Thoracic aorta (tissue), 2 donors: ENCODE results near the gene USP28. TPM values are rescaled to one million over a fixed set of nuclear protein-coding genes. Genes with fewer than 3 reads are reported as not detected.
"Not testable (repeated sequence)": the region's sequence is repeated elsewhere in the genome, so short reads cannot be mapped to it uniquely, and the experiment has no call there.

Experiments
- ATAC-seq: fragments of 150-250 bp; one replicate; pipeline ENCODE4 v1.8.0; 2017; ENCODE audit warnings: low read depth; ENCODE audit not compliant: insufficient number of reproducible peaks, low FRiP score
- DNase-seq: peaks from one replicate; pipeline ENCODE4 v3.0.0-alpha.2; 2020; ENCODE audit warnings: low spot score
- H3K27ac ChIP-seq, 2 donors: fragments of 200-600 bp; sonication (generic); 1 replicate in 1 of 2; 2 replicates in 1 of 2; pipeline ENCODE4 v1.5.1; 2016; ENCODE audit warnings: mild to moderate bottlenecking in 2 of 2, moderate library complexity in 2 of 2
- H3K27me3 ChIP-seq: fragments of 200-600 bp; sonication (generic); replicated peaks from 2 replicates; pipeline ENCODE4 v1.6.0; 2016; ENCODE audit warnings: mild to moderate bottlenecking; ENCODE audit not compliant: insufficient read depth
- H3K36me3 ChIP-seq: fragments of 200-600 bp; sonication (generic); one replicate; pipeline ENCODE4 v1.5.1; 2016
- H3K4me1 ChIP-seq, 2 donors: fragments of 200-600 bp; sonication (generic); 1 replicate in 1 of 2; 2 replicates in 1 of 2; pipeline versions ENCODE4 v1.5.1 to v1.6.0; 2016; ENCODE audit warnings: low read depth in 2 of 2, mild to moderate bottlenecking in 1 of 2; ENCODE audit not compliant: control insufficient read depth in 1 of 2
- H3K4me3 ChIP-seq: fragments of 200-600 bp; sonication (generic); 2 replicates; pipeline ENCODE4 v1.5.1; 2016; ENCODE audit warnings: mild to moderate bottlenecking
- H3K9me3 ChIP-seq: fragments of 200-600 bp; sonication (generic); 2 replicates; pipeline ENCODE4 v1.5.1; 2016
- CTCF ChIP-seq: fragments of 200-600 bp; sonication (generic); IDR thresholded peaks from one replicate; pipeline ENCODE4 v1.5.1; 2019; ENCODE audit warnings: antibody characterized with exemption
- total RNA-seq, 2 donors: library from RNA; depleted of rRNA; stranded (reverse); fragments of >200 nt; gene quantifications; one replicate each; pipeline versions ENCODE4 v1.1.0 to v1.2.3, GENCODE V29; 2016

USP28 gene
- total RNA-seq, 2 donors from 2014 or later = 16.7 to 42.2 TPM

GRCh38 chr11:113884361-113884836 is 9.0 kb upstream of the USP28 start:
- H3K9me3 ChIP-seq = no peaks in the 10 kb centered on the region
- no peak overlapping the region for H3K27ac ChIP-seq
- TF ChIP-seq CTCF = no peak
- no peak for ATAC-seq
- no peaks in the 10 kb centered on the region for H3K27me3 ChIP-seq
- no peaks in the 10 kb centered on the region for H3K36me3 ChIP-seq
- no peaks in the 10 kb centered on the region for H3K4me1 ChIP-seq
- DNase-seq = no peak
- no peak overlapping the region for H3K4me3 ChIP-seq

- Histone ChIP-seq H3K36me3 (no peaks in the 10 kb centered on the region), H3K4me1 (no peaks in the 10 kb centered on the region), H3K4me3 (no peak overlapping the region), H3K27ac (no peak overlapping the region), H3K9me3 (no peaks in the 10 kb centered on the region), H3K27me3 (no peaks in the 10 kb centered on the region)
- DNase-seq (no peak), ATAC-seq (no peak)
- no peak for TF ChIP-seq CTCF
Measured at GRCh38 chr11:113881856-113882255, 6.5 kb upstream of the USP28 start.

GRCh38 chr11:113880971-113881370 is 5.6 kb upstream of the USP28 start:
- Histone ChIP-seq H3K36me3 (no peaks in the 10 kb centered on the region), H3K27ac (no peak overlapping the region), H3K9me3 (no peaks in the 10 kb centered on the region), H3K4me3 (no peak overlapping the region), H3K4me1 (no peaks in the 10 kb centered on the region), H3K27me3 (no peaks in the 10 kb centered on the region)
- ATAC-seq (no peak), DNase-seq (no peak)
- no peak for TF ChIP-seq CTCF

GRCh38 chr11:113879446-113879845 is 4.1 kb upstream of the USP28 start:
- DNase-seq, H3K4me3 ChIP-seq, H3K4me1 ChIP-seq, H3K27ac ChIP-seq, H3K36me3 ChIP-seq, H3K9me3 ChIP-seq, H3K27me3 ChIP-seq, ATAC-seq: not testable (repeated sequence)

GRCh38 chr11:113877670-113878055 is 2.3 kb upstream of the USP28 start:
- no peak for TF ChIP-seq CTCF
- no peaks in the 10 kb centered on the region for H3K9me3 ChIP-seq
- H3K36me3 ChIP-seq = no peaks in the 10 kb centered on the region
- no peak overlapping the region for H3K27ac ChIP-seq
- H3K4me1 ChIP-seq = peaks cover 5 to 20% of the 10 kb centered on the region in 2 donors
- no peak overlapping the region for H3K4me3 ChIP-seq
- no peak for ATAC-seq
- no peak for DNase-seq
- no peaks in the 10 kb centered on the region for H3K27me3 ChIP-seq
